ENCODE data around the gene PSMA7. TPM values are rescaled to one million over a fixed set of nuclear protein-coding genes. Genes with fewer than 3 reads are reported as not detected.

The PSMA7 gene
- total and polyA plus RNA-seq, 4 donors, result 109 to 342 (median 196) TPM

DNA sequence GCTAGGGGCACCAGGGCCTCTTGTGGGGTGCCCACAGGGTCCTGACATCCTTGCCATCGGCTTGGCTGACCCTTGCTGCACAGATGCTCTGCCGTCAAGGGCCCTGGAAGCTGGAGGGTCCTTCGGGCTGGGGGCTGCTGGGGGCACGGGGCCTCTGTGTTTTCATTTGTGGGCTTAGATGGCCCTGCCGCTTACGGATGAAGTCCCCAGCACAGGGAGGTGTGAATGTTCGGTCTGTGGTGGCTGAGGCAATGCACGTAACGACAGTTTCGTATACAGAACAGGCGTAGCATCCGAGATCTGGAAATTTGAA is 14.8 kb upstream of the PSMA7 start (continued):
- TF ChIP-seq, protein P1, sequence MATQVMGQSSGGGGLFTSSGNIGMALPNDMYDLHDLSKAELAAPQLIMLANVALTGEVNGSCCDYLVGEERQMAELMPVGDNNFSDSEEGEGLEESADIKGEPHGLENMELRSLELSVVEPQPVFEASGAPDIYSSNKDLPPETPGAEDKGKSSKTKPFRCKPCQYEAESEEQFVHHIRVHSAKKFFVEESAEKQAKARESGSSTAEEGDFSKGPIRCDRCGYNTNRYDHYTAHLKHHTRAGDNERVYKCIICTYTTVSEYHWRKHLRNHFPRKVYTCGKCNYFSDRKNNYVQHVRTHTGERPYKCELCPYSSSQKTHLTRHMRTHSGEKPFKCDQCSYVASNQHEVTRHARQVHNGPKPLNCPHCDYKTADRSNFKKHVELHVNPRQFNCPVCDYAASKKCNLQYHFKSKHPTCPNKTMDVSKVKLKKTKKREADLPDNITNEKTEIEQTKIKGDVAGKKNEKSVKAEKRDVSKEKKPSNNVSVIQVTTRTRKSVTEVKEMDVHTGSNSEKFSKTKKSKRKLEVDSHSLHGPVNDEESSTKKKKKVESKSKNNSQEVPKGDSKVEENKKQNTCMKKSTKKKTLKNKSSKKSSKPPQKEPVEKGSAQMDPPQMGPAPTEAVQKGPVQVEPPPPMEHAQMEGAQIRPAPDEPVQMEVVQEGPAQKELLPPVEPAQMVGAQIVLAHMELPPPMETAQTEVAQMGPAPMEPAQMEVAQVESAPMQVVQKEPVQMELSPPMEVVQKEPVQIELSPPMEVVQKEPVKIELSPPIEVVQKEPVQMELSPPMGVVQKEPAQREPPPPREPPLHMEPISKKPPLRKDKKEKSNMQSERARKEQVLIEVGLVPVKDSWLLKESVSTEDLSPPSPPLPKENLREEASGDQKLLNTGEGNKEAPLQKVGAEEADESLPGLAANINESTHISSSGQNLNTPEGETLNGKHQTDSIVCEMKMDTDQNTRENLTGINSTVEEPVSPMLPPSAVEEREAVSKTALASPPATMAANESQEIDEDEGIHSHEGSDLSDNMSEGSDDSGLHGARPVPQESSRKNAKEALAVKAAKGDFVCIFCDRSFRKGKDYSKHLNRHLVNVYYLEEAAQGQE (IDR thresholded peaks at IDR 0.05), result no peak
- TF ChIP-seq, protein P2, sequence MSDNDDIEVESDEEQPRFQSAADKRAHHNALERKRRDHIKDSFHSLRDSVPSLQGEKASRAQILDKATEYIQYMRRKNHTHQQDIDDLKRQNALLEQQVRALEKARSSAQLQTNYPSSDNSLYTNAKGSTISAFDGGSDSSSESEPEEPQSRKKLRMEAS (IDR thresholded peaks at IDR 0.05), result no peak

DNA sequence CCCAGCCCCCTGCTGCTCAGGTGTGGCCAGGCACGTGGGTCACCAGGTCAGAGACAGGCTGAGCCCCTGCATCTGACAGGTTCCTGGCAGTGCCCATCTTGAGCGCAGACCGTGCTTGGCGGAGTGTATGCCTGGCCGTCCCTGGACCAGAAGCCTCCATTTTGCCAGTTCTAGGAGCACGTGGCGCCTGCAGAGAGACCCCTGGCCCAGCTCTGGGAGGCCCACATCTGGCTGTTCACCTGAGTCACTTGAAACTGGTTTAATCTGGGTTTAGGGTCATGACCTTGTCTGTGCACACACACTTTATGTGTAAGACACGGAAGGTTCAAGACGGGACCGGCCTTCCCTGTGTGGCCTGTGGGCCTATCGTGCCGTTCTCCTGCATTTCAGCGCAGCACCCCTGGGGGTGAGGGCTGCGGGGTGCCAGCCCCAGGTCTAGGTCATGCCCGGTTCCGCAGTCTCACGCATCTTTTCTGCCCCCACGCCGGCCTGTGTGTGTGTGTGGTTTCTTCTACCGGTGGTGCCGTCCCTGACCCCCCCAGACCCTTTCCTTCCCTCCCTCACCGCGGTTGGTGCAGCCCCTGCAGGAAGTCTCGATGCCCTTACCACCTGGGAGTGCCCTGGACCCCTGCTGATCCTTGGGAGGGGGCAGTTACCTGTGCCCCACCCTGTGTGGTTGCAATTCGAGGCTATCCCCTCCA is 14.3 kb upstream of the PSMA7 start:
- H3K4me3 ChIP-seq (ENCODE audit: low read depth in 1 of 3, low read length in 3 of 3), result no peak overlapping the region
- TF ChIP-seq JUND (IDR thresholded peaks at IDR 0.05) (no peak), HNF4G (IDR thresholded peaks at IDR 0.05) (no peak)
- DNase-seq (ENCODE audit: low spot score), result no peak
- H3K9ac ChIP-seq (ENCODE audit: low read depth in 1 of 2, low read length in 2 of 2), result no peak overlapping the region
- peak overlapping the region in 1 of 2 donors; percentile 11 for H3K27ac ChIP-seq (ENCODE audit: low read depth in 1 of 2, low read length in 2 of 2)
- H3K9me3 ChIP-seq (ENCODE audit: control insufficient read depth in 4 of 4, low read length in 3 of 4), result no peaks in the 10 kb centered on the region
- 84% methylated on average over 25 of the region's 25 CpGs for WGBS
- peaks cover 3 to 20% (median 6%) of the 10 kb centered on the region in 4 donors for H3K36me3 ChIP-seq (ENCODE audit: control insufficient read depth in 4 of 4, insufficient read depth in 3 of 4, low read depth in 1 of 4, low read length in 3 of 4)
- H3K4me1 ChIP-seq (ENCODE audit: control insufficient read depth in 4 of 4, insufficient read depth in 4 of 4, low read length in 3 of 4), result peaks cover 4 to 38% (median 29%) of the 10 kb centered on the region in 4 donors
- no peaks in the 10 kb centered on the region for H3K27me3 ChIP-seq (ENCODE audit: control insufficient read depth in 4 of 4, insufficient read depth in 4 of 4, low read length in 3 of 4)

DNA sequence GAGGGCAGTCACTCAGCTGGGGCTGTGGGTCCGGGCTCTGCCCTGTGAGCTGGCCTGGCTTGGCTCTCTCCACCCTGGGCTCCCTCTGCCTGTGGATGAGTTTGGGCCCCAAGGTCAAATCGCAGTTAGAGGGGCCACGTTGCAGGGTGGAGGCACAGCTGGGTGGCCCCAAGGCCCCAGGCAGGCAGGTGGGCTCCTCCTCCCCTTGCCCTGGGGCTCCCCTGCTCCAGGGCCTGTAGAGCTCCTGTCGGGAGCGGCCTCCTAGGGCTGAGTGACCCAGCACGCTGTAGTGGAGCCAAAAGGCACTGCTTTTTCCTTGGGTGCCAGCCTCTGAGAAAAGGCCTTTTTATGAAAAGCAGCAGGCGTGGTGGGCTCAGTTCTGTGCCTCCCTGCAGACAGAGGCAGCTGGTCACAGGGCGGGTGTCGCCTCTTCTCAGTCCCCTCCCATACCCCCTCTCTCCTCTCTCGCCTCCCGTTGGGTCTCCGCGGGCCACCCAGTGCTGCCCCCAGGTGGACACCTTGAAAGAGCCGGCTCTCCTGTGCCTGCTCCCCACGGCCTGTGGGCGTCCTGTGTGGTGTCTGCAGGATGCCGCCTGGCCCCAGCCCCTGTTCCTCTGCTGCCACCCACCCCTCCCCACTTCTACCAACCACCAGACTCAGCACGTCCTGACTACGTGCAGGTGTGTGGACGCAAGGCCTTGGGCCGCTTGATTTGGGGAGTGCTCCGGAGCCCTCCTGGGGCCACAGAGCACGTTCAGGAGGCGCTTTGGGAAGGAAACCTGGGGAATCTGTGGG is 13.6 kb upstream of the PSMA7 start:
- 37% methylated on average over 24 of the region's 24 CpGs for WGBS
- peaks cover 4 to 39% (median 29%) of the 10 kb centered on the region in 4 donors for H3K4me1 ChIP-seq (ENCODE audit: control insufficient read depth in 4 of 4, insufficient read depth in 4 of 4, low read length in 3 of 4)
- H3K9me3 ChIP-seq (ENCODE audit: control insufficient read depth in 4 of 4, low read length in 3 of 4), result no peaks in the 10 kb centered on the region
- DNase-seq (ENCODE audit: low spot score), result peak; percentile 80
- TF ChIP-seq JUND (IDR thresholded peaks at IDR 0.05) (no peak), RAD21 (IDR thresholded peaks at IDR 0.05) (peak in 1 of 2 donors; percentile 82)
- TF ChIP-seq, protein P3, sequence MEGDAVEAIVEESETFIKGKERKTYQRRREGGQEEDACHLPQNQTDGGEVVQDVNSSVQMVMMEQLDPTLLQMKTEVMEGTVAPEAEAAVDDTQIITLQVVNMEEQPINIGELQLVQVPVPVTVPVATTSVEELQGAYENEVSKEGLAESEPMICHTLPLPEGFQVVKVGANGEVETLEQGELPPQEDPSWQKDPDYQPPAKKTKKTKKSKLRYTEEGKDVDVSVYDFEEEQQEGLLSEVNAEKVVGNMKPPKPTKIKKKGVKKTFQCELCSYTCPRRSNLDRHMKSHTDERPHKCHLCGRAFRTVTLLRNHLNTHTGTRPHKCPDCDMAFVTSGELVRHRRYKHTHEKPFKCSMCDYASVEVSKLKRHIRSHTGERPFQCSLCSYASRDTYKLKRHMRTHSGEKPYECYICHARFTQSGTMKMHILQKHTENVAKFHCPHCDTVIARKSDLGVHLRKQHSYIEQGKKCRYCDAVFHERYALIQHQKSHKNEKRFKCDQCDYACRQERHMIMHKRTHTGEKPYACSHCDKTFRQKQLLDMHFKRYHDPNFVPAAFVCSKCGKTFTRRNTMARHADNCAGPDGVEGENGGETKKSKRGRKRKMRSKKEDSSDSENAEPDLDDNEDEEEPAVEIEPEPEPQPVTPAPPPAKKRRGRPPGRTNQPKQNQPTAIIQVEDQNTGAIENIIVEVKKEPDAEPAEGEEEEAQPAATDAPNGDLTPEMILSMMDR (IDR thresholded peaks at IDR 0.05; ENCODE audit: low read depth, low read length, missing input control), result peak; percentile 57
- H3K27ac ChIP-seq (ENCODE audit: low read depth in 1 of 2, low read length in 2 of 2), result peak overlapping the region; percentile 62 to 69
- peaks cover 3 to 20% (median 6%) of the 10 kb centered on the region in 4 donors for H3K36me3 ChIP-seq (ENCODE audit: control insufficient read depth in 4 of 4, insufficient read depth in 3 of 4, low read depth in 1 of 4, low read length in 3 of 4)
- H3K27me3 ChIP-seq (ENCODE audit: control insufficient read depth in 4 of 4, insufficient read depth in 4 of 4, low read length in 3 of 4), result no peaks in the 10 kb centered on the region
- H3K4me3 ChIP-seq (ENCODE audit: low read depth in 1 of 3, low read length in 3 of 3), result no peak overlapping the region
- H3K9ac ChIP-seq (ENCODE audit: low read depth in 1 of 2, low read length in 2 of 2), result peak overlapping the region in 1 of 2 donors; percentile 42

DNA sequence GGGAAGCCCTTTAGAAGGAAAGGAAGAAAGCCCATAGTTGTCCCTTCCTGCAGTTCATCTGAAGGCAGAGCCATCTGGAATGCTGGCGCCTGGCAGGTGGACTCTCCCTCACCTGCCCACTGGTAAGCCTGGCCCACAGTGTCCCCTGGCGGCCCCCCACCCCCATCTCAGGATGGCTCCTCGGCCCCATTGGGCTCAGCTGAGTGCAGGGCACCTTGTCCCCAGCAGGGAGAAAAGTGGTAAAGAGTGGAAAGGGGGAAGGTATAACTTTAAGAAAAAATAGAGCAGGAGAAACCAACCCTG is 13.0 kb upstream of the PSMA7 start:
- Histone ChIP-seq H3K9me3 (ENCODE audit: control insufficient read depth in 4 of 4, low read length in 3 of 4) (no peaks in the 10 kb centered on the region), H3K4me1 (ENCODE audit: control insufficient read depth in 4 of 4, insufficient read depth in 4 of 4, low read length in 3 of 4) (peaks cover 4 to 42% (median 31%) of the 10 kb centered on the region in 4 donors), H3K4me3 (ENCODE audit: low read depth in 1 of 3, low read length in 3 of 3) (no peak overlapping the region), H3K9ac (ENCODE audit: low read depth in 1 of 2, low read length in 2 of 2) (peak overlapping the region in 1 of 2 donors; percentile 42), H3K27me3 (ENCODE audit: control insufficient read depth in 4 of 4, insufficient read depth in 4 of 4, low read length in 3 of 4) (no peaks in the 10 kb centered on the region), H3K36me3 (ENCODE audit: control insufficient read depth in 4 of 4, insufficient read depth in 3 of 4, low read depth in 1 of 4, low read length in 3 of 4) (peaks cover under 1 to 14% (median 2%) of the 10 kb centered on the region in 4 donors), H3K27ac (ENCODE audit: low read depth in 1 of 2, low read length in 2 of 2) (peak overlapping the region; percentile 62 to 69)
- WGBS, result 67% methylated on average over 3 of the region's 3 CpGs
- DNase-seq (ENCODE audit: low spot score), result no peak
- no peak for TF ChIP-seq TAF1 (conservative IDR thresholded peaks at IDR 0.05)
- TF ChIP-seq, protein P4, sequence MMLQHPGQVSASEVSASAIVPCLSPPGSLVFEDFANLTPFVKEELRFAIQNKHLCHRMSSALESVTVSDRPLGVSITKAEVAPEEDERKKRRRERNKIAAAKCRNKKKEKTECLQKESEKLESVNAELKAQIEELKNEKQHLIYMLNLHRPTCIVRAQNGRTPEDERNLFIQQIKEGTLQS (IDR thresholded peaks at IDR 0.05), result no peak
- no peak for TF ChIP-seq RXRA (IDR thresholded peaks at IDR 0.05)
- TF ChIP-seq GABPA (IDR thresholded peaks at IDR 0.05 in 1 of 2, conservative IDR thresholded peaks at IDR 0.05 in 1 of 2), result no peak
- no peak for TF ChIP-seq RAD21 (IDR thresholded peaks at IDR 0.05)
- TF ChIP-seq EGR1 (IDR thresholded peaks at IDR 0.05; ENCODE audit: low read depth in 2 of 2), result no peak
- TF ChIP-seq HNF4A (conservative IDR thresholded peaks at IDR 0.05), result no peak
- TF ChIP-seq, protein P5, sequence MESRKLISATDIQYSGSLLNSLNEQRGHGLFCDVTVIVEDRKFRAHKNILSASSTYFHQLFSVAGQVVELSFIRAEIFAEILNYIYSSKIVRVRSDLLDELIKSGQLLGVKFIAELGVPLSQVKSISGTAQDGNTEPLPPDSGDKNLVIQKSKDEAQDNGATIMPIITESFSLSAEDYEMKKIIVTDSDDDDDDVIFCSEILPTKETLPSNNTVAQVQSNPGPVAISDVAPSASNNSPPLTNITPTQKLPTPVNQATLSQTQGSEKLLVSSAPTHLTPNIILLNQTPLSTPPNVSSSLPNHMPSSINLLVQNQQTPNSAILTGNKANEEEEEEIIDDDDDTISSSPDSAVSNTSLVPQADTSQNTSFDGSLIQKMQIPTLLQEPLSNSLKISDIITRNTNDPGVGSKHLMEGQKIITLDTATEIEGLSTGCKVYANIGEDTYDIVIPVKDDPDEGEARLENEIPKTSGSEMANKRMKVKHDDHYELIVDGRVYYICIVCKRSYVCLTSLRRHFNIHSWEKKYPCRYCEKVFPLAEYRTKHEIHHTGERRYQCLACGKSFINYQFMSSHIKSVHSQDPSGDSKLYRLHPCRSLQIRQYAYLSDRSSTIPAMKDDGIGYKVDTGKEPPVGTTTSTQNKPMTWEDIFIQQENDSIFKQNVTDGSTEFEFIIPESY (IDR thresholded peaks at IDR 0.05), result no peak
- TF ChIP-seq NR2F2 (IDR thresholded peaks at IDR 0.05), result no peak

Data from liver (tissue), 9 donors.